BE2C (cell line): ENCODE data around the gene UBE2A.

Experiments
- DNase-seq: peaks from one replicate; pipeline ENCODE4 v3.0.0-alpha.2; 2020
- H3K27me3 ChIP-seq: fragments of 250-450 bp; sonication (Bioruptor Pico); 2 replicates; pipeline ENCODE4 v1.5.1; 2020; ENCODE audit warnings: mild to moderate bottlenecking
- H3K36me3 ChIP-seq: fragments of 250-450 bp; sonication (Bioruptor Pico); 2 replicates; pipeline ENCODE4 v1.5.1; 2020; ENCODE audit warnings: mild to moderate bottlenecking
- H3K4me1 ChIP-seq: fragments of 250-450 bp; sonication (Bioruptor Pico); 2 replicates; pipeline ENCODE4 v1.5.1; 2020
- H3K4me3 ChIP-seq: 2 replicates; pipeline ENCODE4 v1.5.1; 2011; ENCODE audit warnings: low read depth, low read length
- H3K9me3 ChIP-seq: fragments of 250-450 bp; sonication (Bioruptor Pico); 2 replicates; pipeline ENCODE4 v1.5.1; 2020
- CTCF ChIP-seq: IDR thresholded peaks from 2 replicates; pipeline ENCODE4 v1.5.1; 2012; ENCODE audit warnings: mild to moderate bottlenecking, low read depth, low read length

UBE2A gene

GRCh38 chrX:119618439-119618838 is 44.1 kb downstream of the UBE2A start:
- no peaks in the 10 kb centered on the region for H3K27me3 ChIP-seq
- no peak for DNase-seq
- no peaks in the 10 kb centered on the region for H3K4me1 ChIP-seq
- no peak overlapping the region for H3K4me3 ChIP-seq
- H3K9me3 ChIP-seq, result no peaks in the 10 kb centered on the region
- no peak for TF ChIP-seq CTCF
- H3K36me3 ChIP-seq, result no peaks in the 10 kb centered on the region

GRCh38 chrX:119622356-119623232 is 48.2 kb downstream of the UBE2A start:
- TF ChIP-seq CTCF, result no peak
- Histone ChIP-seq H3K4me1 (no peaks in the 10 kb centered on the region), H3K27me3 (no peaks in the 10 kb centered on the region), H3K9me3 (no peaks in the 10 kb centered on the region), H3K4me3 (no peak overlapping the region), H3K36me3 (no peaks in the 10 kb centered on the region; the same call in 1 of the 2 replicates)
- DNase-seq, result no peak

GRCh38 chrX:119624417-119624816 is 50.1 kb downstream of the UBE2A start:
- no peaks in the 10 kb centered on the region for H3K9me3 ChIP-seq
- H3K4me3 ChIP-seq, result no peak overlapping the region
- H3K27me3 ChIP-seq, result no peaks in the 10 kb centered on the region
- peaks cover 8% of the 10 kb centered on the region for H3K36me3 ChIP-seq
- TF ChIP-seq CTCF, result no peak
- no peak for DNase-seq
- H3K4me1 ChIP-seq, result no peaks in the 10 kb centered on the region

- TF ChIP-seq CTCF, result no peak
- DNase-seq, result no peak
- Histone ChIP-seq H3K36me3 (peaks cover 8% of the 10 kb centered on the region), H3K27me3 (no peaks in the 10 kb centered on the region), H3K4me3 (no peak overlapping the region), H3K9me3 (no peaks in the 10 kb centered on the region), H3K4me1 (no peaks in the 10 kb centered on the region)
Observed at GRCh38 chrX:119624951-119625668, 50.7 kb downstream of the UBE2A start.

GRCh38 chrX:119625843-119626242 is 51.5 kb downstream of the UBE2A start:
- Histone ChIP-seq H3K27me3 (no peaks in the 10 kb centered on the region), H3K4me1 (no peaks in the 10 kb centered on the region), H3K4me3 (no peak overlapping the region), H3K36me3 (peaks cover 8% of the 10 kb centered on the region), H3K9me3 (no peaks in the 10 kb centered on the region)
- DNase-seq, result no peak
- no peak for TF ChIP-seq CTCF
